Skeletal muscle tissue (tissue), 4 donors: Measurements from ENCODE around the gene U2SURP. TPM values are rescaled to one million over a fixed set of nuclear protein-coding genes. Genes with fewer than 3 reads are reported as not detected.

Source experiments
- H3K27ac ChIP-seq: one replicate; pipeline ENCODE4 v1.7.0; 2013; ENCODE audit warnings: mild to moderate bottlenecking, low read depth, low read length, inconsistent platforms
- H3K27me3 ChIP-seq, 3 donors: one replicate each; pipeline ENCODE4 v1.7.0; 2013; ENCODE audit warnings: low read length in 3 of 3; ENCODE audit not compliant: control insufficient read depth in 3 of 3, insufficient read depth in 3 of 3
- H3K36me3 ChIP-seq, 3 donors: one replicate each; pipeline ENCODE4 v1.7.0; 2013; ENCODE audit warnings: low read length in 3 of 3; ENCODE audit not compliant: control insufficient read depth in 3 of 3, insufficient read depth in 3 of 3
- H3K4me1 ChIP-seq, 3 donors: one replicate each; pipeline ENCODE4 v1.7.0; 2013; ENCODE audit warnings: low read length in 3 of 3, mild to moderate bottlenecking in 3 of 3; ENCODE audit not compliant: control insufficient read depth in 3 of 3, insufficient read depth in 3 of 3
- H3K4me3 ChIP-seq, 3 donors: one replicate each; pipeline ENCODE4 v1.7.0; 2013; ENCODE audit warnings: low read length in 3 of 3
- H3K9ac ChIP-seq, 3 donors: one replicate each; pipeline ENCODE4 v1.7.0; 2013; ENCODE audit warnings: low read length in 3 of 3, mild to moderate bottlenecking in 3 of 3, moderate library complexity in 2 of 3, low read depth in 1 of 3
- H3K9me3 ChIP-seq, 3 donors: one replicate each; pipeline ENCODE4 v1.7.0; 2013; ENCODE audit warnings: low read length in 3 of 3; ENCODE audit not compliant: control insufficient read depth in 3 of 3
- total RNA-seq: library from RNA; depleted of rRNA; stranded (reverse); fragments of >200 nt; gene quantifications from one replicate; pipeline ENCODE4 v1.2.3, GENCODE V29; 2014
- donor health status: Osteomylitis.

Gene U2SURP
- total RNA-seq, 1 donor from 2014 or later = 47.5 TPM

DNA sequence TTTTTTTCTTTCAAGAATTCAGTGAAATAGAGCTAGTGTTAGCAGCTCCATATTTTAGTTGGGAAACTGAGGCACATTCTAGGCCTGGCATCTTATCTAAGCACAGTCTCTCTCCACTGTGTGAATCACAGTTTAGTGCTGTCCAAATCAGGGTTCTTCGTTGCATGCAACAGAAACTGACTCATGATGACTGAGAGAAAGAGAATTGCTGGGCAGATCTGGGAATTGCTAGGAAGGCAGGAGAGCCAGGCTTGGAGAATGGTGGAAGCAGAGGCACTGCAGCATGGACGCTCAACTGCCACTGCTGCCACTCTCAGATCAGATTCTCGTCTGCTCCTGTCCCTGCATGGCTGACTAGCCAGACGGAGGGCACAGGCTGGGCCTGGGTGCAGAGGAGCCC, 77.5 kb downstream of the U2SURP start:
- Histone ChIP-seq H3K9me3 (no peaks in the 10 kb centered on the region), H3K4me1 (no peaks in the 10 kb centered on the region), H3K36me3 (no peaks in the 10 kb centered on the region), H3K27ac (no peak overlapping the region), H3K9ac (no peak overlapping the region), H3K27me3 (peaks cover 0 to under 1% (median 0%) of the 10 kb centered on the region in 3 donors), H3K4me3 (no peak overlapping the region)

DNA sequence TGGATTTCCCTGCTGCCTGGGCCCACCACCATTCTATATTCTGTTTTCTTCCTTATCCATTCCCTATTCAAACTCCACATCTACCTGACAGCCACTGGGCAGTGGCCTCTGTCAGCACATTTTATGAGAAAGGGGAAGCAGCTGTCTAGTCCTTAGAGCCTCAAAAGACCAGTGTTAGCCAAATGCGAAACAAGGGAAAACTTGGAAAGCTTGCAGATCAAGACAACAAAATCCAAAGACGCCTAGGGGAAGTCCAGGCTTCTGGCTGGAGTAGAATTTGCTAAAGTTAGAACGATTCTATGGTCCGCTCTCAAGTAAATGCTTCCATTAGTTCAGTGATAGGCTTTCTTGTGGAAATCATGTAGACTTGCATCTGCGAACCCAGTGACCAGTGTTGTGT, 78.8 kb downstream of the U2SURP start:
- Histone ChIP-seq H3K9ac (no peak overlapping the region), H3K4me1 (no peaks in the 10 kb centered on the region), H3K36me3 (no peaks in the 10 kb centered on the region), H3K27ac (no peak overlapping the region), H3K27me3 (peaks cover 0 to 2% (median 0%) of the 10 kb centered on the region in 3 donors), H3K9me3 (no peaks in the 10 kb centered on the region), H3K4me3 (no peak overlapping the region)

DNA sequence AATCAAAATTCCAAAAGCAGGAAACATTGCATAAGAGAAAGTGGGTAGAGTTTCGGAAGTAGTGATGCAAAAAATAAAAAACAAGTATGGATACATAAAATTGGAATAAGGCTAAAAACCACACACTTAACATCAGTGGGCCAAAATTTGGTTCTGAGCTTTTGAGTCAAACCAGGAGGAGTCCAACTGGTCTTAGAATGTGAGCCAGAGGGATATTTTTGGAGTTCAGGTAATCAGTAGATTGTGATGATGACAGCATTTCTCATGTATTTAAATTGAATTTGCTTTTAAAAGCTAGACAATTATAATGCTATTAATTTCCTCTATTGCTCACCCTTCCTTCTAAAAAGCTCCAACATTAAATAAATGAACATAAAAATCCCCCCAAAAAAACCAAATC, 80.0 kb downstream of the U2SURP start:
- Histone ChIP-seq H3K4me3 (no peak overlapping the region), H3K9ac (no peak overlapping the region), H3K9me3 (no peaks in the 10 kb centered on the region), H3K27ac (no peak overlapping the region), H3K4me1 (no peaks in the 10 kb centered on the region), H3K36me3 (no peaks in the 10 kb centered on the region), H3K27me3 (peaks cover 0 to 2% (median 0%) of the 10 kb centered on the region in 3 donors)

DNA sequence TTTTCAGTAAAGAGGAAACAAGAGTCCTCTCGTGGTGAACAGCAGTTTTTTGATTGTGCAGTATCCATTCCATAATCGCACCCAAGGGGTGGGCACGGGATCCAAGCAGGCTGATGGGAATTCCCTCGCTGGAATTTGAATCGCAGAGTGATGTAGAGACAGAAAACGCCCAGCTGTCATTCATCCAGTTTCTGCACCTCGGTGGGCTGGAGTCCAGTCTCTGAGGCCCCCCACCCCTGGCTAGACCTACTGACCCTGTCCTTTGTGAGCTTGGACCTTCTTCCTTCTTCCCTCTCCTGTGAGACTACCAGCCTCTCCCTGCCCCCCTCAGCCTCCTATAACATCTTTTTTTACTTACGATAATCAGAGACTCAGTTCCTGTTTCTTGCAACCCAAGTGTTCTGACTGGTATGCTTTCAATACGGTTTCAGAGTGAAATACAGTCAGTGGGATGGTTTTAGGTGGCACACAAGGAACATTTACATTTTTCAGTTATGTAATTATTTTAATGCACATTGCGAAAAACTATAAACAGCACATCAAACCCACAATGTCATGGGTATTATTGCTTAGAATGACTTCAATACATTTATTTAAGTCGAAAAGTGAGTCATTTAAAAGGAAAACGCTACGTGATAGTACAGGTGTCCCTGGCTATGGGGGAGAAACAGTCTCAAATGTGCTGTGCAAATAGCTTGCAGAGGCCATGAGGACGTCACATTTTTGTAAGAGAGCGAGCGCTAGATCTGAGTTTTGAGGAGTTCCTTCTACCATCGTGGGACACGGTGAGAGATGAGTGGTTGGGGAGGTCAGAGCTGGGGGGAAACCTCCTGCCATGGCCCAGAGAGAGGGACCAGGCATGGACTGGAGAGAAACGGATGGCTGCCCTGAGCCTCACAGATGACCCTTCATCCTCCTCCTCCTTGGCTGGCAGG, 80.7 kb downstream of the U2SURP start:
- H3K36me3 ChIP-seq = no peaks in the 10 kb centered on the region
- no peaks in the 10 kb centered on the region for H3K4me1 ChIP-seq
- H3K4me3 ChIP-seq = no peak overlapping the region
- H3K27me3 ChIP-seq = peaks cover 0 to 2% (median 0%) of the 10 kb centered on the region in 3 donors
- H3K27ac ChIP-seq = no peak overlapping the region
- H3K9ac ChIP-seq = no peak overlapping the region
- H3K9me3 ChIP-seq = no peaks in the 10 kb centered on the region

DNA sequence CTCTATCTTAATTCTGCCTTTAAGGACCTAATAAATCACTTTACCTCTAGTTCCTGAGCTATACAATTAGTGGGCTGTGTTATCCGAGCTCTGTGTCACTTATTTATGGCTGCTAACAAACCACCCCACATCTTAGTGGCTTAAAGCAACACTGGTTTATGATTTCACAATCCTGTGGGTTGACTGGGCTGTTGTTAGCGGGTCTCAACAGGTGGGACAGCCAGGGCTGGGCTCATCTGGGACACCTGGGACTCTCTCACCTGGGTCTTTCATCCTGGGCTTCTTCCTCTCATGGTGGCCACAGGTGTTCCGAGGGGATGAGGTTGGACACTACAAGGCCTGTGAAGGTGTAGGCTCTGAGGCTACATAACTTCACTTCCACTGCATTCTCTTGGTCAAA, 82.4 kb downstream of the U2SURP start:
- Histone ChIP-seq H3K27ac (no peak overlapping the region), H3K4me1 (no peaks in the 10 kb centered on the region), H3K9ac (no peak overlapping the region), H3K27me3 (peaks cover 0 to 2% (median 0%) of the 10 kb centered on the region in 3 donors), H3K9me3 (no peaks in the 10 kb centered on the region), H3K36me3 (no peaks in the 10 kb centered on the region), H3K4me3 (no peak overlapping the region)

DNA sequence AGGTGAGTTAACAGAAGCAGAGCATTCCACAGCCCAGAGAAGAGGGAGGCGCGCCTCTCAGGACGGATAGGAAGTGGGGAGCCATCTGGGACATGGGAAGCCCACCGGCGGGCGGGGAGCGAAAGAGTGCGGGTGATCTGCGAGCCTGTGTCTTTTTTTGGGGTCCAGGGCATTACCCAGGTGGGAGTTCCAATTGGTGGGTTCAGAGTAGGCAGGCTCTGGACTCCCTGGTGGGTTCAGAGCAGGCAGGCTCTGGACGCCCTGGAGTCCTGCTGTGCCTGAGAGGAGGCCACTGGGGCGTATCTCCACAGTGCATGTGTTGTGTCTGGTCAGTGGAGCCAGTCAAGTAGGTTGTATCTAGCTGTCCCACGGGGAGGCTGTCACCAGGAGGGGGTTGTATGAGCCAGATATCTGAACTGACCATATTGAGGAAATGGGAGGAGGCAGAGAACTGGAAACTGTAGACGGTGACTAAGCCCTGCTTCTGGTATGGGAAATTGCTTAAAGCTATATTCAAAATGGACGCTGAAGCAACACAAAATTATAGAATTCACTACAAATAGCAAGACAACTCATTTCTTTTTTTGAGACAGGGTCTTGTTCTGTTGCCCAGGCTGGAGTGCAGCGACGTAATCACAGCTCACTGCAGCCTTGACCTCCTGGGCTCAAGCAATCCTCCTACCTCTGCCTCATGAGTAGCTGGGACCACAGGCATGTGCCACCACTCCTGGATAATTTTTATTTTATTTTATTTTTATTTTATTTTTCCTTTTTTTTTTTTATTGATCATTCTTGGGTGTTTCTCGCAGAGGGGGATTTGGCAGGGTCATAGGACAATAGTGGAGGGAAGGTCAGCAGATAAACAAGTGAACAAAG, 83.7 kb downstream of the U2SURP start:
- Histone ChIP-seq H3K27me3 (peaks cover 0 to 2% (median 0%) of the 10 kb centered on the region in 3 donors), H3K4me3 (no peak overlapping the region), H3K9me3 (no peaks in the 10 kb centered on the region), H3K9ac (no peak overlapping the region), H3K4me1 (no peaks in the 10 kb centered on the region), H3K27ac (no peak overlapping the region), H3K36me3 (no peaks in the 10 kb centered on the region)

DNA sequence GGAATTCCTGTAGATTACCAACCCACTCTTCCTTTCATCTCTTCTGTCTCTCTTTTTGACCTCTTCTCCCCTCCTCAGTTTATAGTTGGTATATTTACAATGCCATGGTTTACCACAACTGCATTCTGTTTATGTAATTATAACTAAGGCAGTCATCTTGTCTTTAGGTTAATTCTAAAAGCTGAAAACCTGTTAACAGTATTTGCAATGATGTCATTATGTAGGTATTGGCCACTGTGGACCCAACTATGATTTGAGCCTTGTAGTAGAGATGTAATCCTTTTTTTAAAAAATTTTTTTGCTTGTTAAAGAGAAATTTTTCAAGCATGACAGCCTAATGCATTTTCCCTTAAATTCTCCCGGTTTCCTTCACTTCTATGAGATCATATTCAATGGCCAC, 87.5 kb downstream of the U2SURP start:
- H3K9ac ChIP-seq = no peak overlapping the region
- H3K9me3 ChIP-seq = no peaks in the 10 kb centered on the region
- no peak overlapping the region for H3K4me3 ChIP-seq
- no peak overlapping the region for H3K27ac ChIP-seq
- peaks cover 0 to 2% (median 0%) of the 10 kb centered on the region in 3 donors for H3K27me3 ChIP-seq
- peaks cover 0 to 4% (median 0%) of the 10 kb centered on the region in 3 donors for H3K4me1 ChIP-seq
- H3K36me3 ChIP-seq = no peaks in the 10 kb centered on the region

DNA sequence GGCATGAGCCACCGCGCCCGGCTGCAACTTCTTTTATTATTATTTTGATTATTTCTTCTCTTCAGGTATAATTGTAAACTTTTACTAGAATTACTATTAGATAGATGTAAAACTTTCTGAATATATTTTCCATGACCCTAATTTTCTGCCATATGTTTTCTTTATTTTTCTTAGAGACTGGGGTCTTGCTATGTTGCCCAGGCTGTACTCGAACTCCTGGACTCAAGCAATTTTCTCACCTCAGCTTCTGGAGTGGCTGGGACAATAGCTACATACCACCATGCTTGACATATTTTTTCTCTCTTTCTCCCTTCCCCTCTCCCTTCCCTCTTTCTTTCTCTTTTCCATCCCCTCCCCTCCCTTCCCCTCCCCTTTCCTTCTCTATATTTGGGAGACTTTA, 88.6 kb downstream of the U2SURP start:
- Histone ChIP-seq H3K36me3 (no peaks in the 10 kb centered on the region), H3K4me1 (peaks cover 0 to 4% (median 0%) of the 10 kb centered on the region in 3 donors), H3K9me3 (no peaks in the 10 kb centered on the region), H3K27me3 (no peaks in the 10 kb centered on the region), H3K27ac (no peak overlapping the region), H3K9ac (no peak overlapping the region), H3K4me3 (no peak overlapping the region)

DNA sequence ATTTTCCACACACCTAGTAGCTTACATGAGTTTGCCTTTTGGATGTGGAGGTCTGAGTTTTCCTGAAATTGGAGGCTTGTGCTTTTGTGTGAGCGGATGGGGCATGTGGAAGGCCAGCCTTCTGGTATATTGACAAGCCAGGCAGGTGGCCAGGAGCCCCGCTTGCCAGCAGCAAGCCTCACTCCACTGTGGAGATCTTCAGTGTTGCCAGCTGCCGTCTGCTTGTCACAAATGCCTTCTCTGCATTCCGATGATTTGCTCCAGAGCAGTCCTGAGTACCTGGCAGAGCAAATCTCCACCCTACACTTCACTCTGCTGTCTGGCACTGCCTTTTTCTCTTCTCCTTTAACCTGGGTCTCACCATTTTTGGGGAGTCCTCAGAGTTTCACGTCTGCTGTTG, 89.1 kb downstream of the U2SURP start:
- no peak overlapping the region for H3K4me3 ChIP-seq
- peaks cover 0 to 2% (median 0%) of the 10 kb centered on the region in 3 donors for H3K27me3 ChIP-seq
- peaks cover 0 to 4% (median 0%) of the 10 kb centered on the region in 3 donors for H3K4me1 ChIP-seq
- H3K9ac ChIP-seq = no peak overlapping the region
- no peaks in the 10 kb centered on the region for H3K9me3 ChIP-seq
- H3K27ac ChIP-seq = no peak overlapping the region
- H3K36me3 ChIP-seq = no peaks in the 10 kb centered on the region
